Neuron (in vitro differentiated cells): Measurements from ENCODE around the gene VASN.

Experiments used
- H2AFZ ChIP-seq: one replicate; pipeline ENCODE4 v1.6.1; 2013; ENCODE audit warnings: low read depth, mild to moderate bottlenecking, inconsistent platforms, low read length, moderate library complexity
- H3K27me3 ChIP-seq: one replicate; pipeline ENCODE4 v1.6.1; 2013; ENCODE audit warnings: low read length; ENCODE audit not compliant: insufficient read depth
- H3K36me3 ChIP-seq: one replicate; pipeline ENCODE4 v1.6.1; 2013; ENCODE audit warnings: low read length; ENCODE audit not compliant: insufficient read depth
- H3K4me1 ChIP-seq: one replicate; pipeline ENCODE4 v1.6.1; 2013; ENCODE audit warnings: low read length; ENCODE audit not compliant: insufficient read depth
- H3K4me3 ChIP-seq: 2 replicates; pipeline ENCODE4 v1.5.1; 2013; ENCODE audit warnings: mild to moderate bottlenecking, low read length, moderate library complexity
- H3K9me3 ChIP-seq: one replicate; pipeline ENCODE4 v1.6.1; 2013; ENCODE audit warnings: low read length

Gene VASN

GRCh38 chr16:4352843-4353242, 18.8 kb upstream of the VASN start:
- no peak overlapping the region for H2AFZ ChIP-seq
- H3K36me3 ChIP-seq = no peaks in the 10 kb centered on the region
- no peak overlapping the region for H3K4me3 ChIP-seq
- no peaks in the 10 kb centered on the region for H3K9me3 ChIP-seq
- H3K4me1 ChIP-seq = peaks cover 9% of the 10 kb centered on the region
- H3K27me3 ChIP-seq = no peaks in the 10 kb centered on the region

GRCh38 chr16:4353675-4354074, 18.0 kb upstream of the VASN start:
- Histone ChIP-seq H3K36me3 (peaks cover 4% of the 10 kb centered on the region), H2AFZ (no peak overlapping the region), H3K9me3 (no peaks in the 10 kb centered on the region), H3K27me3 (no peaks in the 10 kb centered on the region), H3K4me3 (no peak overlapping the region), H3K4me1 (peaks cover 9% of the 10 kb centered on the region)

- Histone ChIP-seq H2AFZ (no peak overlapping the region), H3K27me3 (no peaks in the 10 kb centered on the region), H3K36me3 (peaks cover 4% of the 10 kb centered on the region), H3K4me1 (peaks cover 9% of the 10 kb centered on the region), H3K9me3 (no peaks in the 10 kb centered on the region), H3K4me3 (no peak overlapping the region)
Measured at GRCh38 chr16:4354512-4355409, 16.9 kb upstream of the VASN start.

- H3K4me3 ChIP-seq = no peak overlapping the region
- H3K4me1 ChIP-seq = no peaks in the 10 kb centered on the region
- no peak overlapping the region for H2AFZ ChIP-seq
- peaks cover 4% of the 10 kb centered on the region for H3K36me3 ChIP-seq
- H3K9me3 ChIP-seq = no peaks in the 10 kb centered on the region
- H3K27me3 ChIP-seq = no peaks in the 10 kb centered on the region
Measured at GRCh38 chr16:4356820-4357219, 14.8 kb upstream of the VASN start.

DNA sequence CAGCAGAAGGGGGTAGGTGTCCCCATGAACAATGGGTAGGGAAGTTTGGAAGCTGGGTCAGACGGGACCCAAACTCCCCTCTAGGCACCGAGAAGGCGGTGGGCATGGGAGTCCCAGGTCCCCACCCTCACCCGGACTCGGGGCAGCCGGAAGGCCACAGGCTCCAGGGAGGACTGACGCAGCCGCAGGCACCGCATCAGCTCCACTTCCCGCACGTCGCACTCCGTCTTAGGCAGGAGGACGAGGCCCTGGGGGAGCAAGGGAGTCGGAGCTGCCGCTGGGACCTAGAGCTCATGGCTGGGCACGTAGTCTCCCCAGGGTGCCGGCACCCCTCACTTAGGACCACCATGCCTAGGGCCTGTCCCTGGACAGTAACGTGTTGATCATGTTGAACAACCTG, 13.4 kb upstream of the VASN start:
- no peaks in the 10 kb centered on the region for H3K9me3 ChIP-seq
- no peaks in the 10 kb centered on the region for H3K4me1 ChIP-seq
- no peak overlapping the region for H2AFZ ChIP-seq
- no peaks in the 10 kb centered on the region for H3K27me3 ChIP-seq
- peaks cover 8% of the 10 kb centered on the region for H3K36me3 ChIP-seq
- H3K4me3 ChIP-seq = no peak overlapping the region

GRCh38 chr16:4358831-4359561, 12.7 kb upstream of the VASN start:
- Histone ChIP-seq H3K9me3 (no peaks in the 10 kb centered on the region), H3K4me1 (no peaks in the 10 kb centered on the region), H3K27me3 (no peaks in the 10 kb centered on the region), H3K36me3 (peaks cover 8% of the 10 kb centered on the region), H3K4me3 (no peak overlapping the region), H2AFZ (no peak overlapping the region)

- H3K9me3 ChIP-seq = no peaks in the 10 kb centered on the region
- no peak overlapping the region for H2AFZ ChIP-seq
- no peak overlapping the region for H3K4me3 ChIP-seq
- H3K4me1 ChIP-seq = no peaks in the 10 kb centered on the region
- no peaks in the 10 kb centered on the region for H3K27me3 ChIP-seq
- H3K36me3 ChIP-seq = peaks cover 8% of the 10 kb centered on the region
Measured at GRCh38 chr16:4359914-4360313, 11.7 kb upstream of the VASN start.

- H3K4me3 ChIP-seq = no peak overlapping the region
- no peaks in the 10 kb centered on the region for H3K9me3 ChIP-seq
- no peaks in the 10 kb centered on the region for H3K27me3 ChIP-seq
- no peak overlapping the region for H2AFZ ChIP-seq
- no peaks in the 10 kb centered on the region for H3K4me1 ChIP-seq
- peaks cover 8% of the 10 kb centered on the region for H3K36me3 ChIP-seq
Measured at GRCh38 chr16:4360538-4361021, 11.1 kb upstream of the VASN start.

DNA sequence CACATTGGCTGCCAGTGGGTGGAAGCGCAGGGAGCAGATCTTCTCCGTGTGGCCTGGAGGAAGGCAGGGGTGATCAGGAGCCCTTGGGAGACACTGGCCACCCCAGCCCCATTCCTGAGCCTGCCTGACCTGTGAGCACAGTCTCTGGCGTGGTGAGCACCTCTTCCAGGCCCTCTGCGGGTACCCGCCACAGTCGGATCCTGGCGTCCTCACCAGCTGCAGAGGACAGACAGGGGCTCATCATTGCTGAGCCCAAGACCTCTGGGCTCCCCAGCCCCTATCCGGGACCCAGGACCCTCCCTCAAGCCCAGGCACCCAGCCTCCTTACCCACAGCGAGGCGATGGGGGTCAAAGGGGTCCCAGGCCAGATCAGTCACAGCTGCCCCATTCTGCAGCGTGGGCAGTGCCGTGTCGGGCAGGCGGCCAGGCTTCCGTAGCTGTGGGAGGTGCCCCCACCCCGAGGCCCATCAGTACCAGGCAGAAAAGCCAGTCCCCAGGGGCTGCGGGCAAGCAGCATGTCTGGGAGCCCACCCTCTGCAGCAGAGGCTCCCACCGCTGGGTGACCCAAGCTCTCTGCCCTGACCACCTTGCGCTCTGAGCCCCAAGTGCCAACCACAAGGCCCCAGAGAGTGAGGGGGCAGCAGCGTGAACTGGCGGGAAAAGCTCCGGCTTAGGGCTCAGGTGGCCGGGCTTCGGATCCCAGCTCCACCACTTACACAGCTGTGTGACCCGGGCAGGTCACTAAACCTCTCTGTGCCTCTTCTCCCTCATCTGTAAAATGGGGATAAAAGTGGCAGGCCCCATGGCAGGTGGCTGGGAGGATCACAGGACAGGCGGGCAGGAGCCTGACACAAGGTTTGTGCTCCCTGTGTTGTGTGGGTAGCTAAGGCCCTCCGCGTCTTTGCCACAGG, 10.4 kb upstream of the VASN start:
- H3K4me3 ChIP-seq = no peak overlapping the region
- peaks cover 8% of the 10 kb centered on the region for H3K36me3 ChIP-seq
- no peaks in the 10 kb centered on the region for H3K27me3 ChIP-seq
- no peaks in the 10 kb centered on the region for H3K4me1 ChIP-seq
- no peak overlapping the region for H2AFZ ChIP-seq
- no peaks in the 10 kb centered on the region for H3K9me3 ChIP-seq

- no peak overlapping the region for H3K4me3 ChIP-seq
- H3K36me3 ChIP-seq = peaks cover 8% of the 10 kb centered on the region
Measured at GRCh38 chr16:4361944-4362311, 9.7 kb upstream of the VASN start.

GRCh38 chr16:4362476-4363135, 9.0 kb upstream of the VASN start:
- Histone ChIP-seq H3K36me3 (peaks cover 8% of the 10 kb centered on the region), H3K9me3 (no peaks in the 10 kb centered on the region), H3K4me3 (no peak overlapping the region), H3K4me1 (no peaks in the 10 kb centered on the region), H3K27me3 (no peaks in the 10 kb centered on the region), H2AFZ (no peak overlapping the region)

More at GRCh38 chr16:4361944-4362311, 9.7 kb upstream of the VASN start:
- Histone ChIP-seq H3K27me3 (no peaks in the 10 kb centered on the region), H3K4me1 (no peaks in the 10 kb centered on the region), H2AFZ (no peak overlapping the region), H3K9me3 (no peaks in the 10 kb centered on the region)

DNA sequence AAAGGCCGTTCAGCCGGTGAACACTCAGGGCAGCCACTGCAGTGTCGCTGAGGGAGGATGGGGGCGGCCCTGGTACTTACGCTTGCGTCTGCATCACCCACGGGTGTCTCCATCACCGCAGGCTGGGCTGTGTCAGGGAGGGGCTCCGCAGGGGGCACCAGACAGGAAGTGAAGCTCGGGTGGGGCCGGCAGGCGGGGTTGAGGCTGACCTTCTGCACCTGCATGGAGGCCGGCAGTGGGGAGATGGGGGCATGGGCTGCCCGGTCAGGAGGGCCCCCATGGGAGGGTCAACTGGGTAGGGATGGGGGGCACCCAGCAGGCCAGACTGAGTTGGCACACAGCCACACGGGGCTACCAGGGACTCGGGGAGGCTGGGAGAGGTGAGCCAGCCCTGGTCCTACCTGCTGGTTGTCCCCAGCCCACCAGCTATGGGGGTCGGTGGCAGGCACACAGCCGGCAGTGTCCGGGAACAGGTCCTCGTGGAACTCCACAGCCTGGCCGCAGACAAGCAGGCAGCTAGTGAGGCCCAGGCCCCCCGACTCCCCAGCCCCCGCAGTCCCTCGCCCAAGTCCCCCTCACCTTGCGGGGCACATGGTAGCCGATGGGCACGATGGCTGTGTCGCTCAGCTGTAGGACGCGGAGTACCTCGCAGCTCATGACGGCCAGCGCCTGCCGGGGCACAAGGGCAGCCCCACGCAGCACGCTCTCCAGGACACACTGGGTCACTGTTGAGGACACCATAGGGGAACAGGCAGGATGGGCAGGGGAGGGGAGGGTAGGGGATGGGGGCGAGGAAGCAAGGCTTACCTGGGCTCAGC, 7.2 kb upstream of the VASN start:
- no peaks in the 10 kb centered on the region for H3K27me3 ChIP-seq
- H3K4me1 ChIP-seq = no peaks in the 10 kb centered on the region

More for the DNA sequence above, 7.2 kb upstream of the VASN start:
- H3K4me3 ChIP-seq = no peak overlapping the region
- peaks cover 4% of the 10 kb centered on the region for H3K36me3 ChIP-seq
- no peak overlapping the region for H2AFZ ChIP-seq
- H3K9me3 ChIP-seq = no peaks in the 10 kb centered on the region
